SK-N-SH (cell line): ENCODE measurements around the gene TNFRSF18. TPM values are rescaled to one million over a fixed set of nuclear protein-coding genes. Genes with fewer than 3 reads are reported as not detected.

ENCODE experiments used
- CTCF ChIA-PET: fragments of 300-600, 350-600 bp; formaldehyde crosslinking; extraction: SDS; loops from one replicate; lab custom pipeline; 2021; lab: Yijun Ruan, JAX
- POLR2A ChIA-PET: fragments of 350-600 bp; sonication (Branson Sonifier 250); formaldehyde crosslinking; extraction: SDS; loops from one replicate; lab custom pipeline; 2020; ENCODE audit warnings: antibody characterized with exemption, inconsistent platforms; lab: Yijun Ruan, JAX
- DNase-seq: peaks from one replicate; pipeline ENCODE4 v3.0.0; 2012
- H2AFZ ChIP-seq: fragments of 200-600 bp; sonication (generic); 2 replicates; pipeline ENCODE4 v1.8.1; 2016; ENCODE audit warnings: antibody characterized with exemption, mild to moderate bottlenecking, low read depth
- H3F3A ChIP-seq: fragments of 200-600 bp; sonication (generic); replicated peaks from 2 replicates; pipeline ENCODE3; 2016; ENCODE audit warnings: antibody characterized with exemption, mild to moderate bottlenecking; ENCODE audit not compliant: insufficient read depth
- H3K27ac ChIP-seq, 2 experiments: fragments of 200-500 bp in 1 of 2; fragments of 200-600 bp in 1 of 2; sonication (Bioruptor generic) in 1 of 2; sonication (generic), shearing (Covaris generic) in 1 of 2; 2 replicates each; pipeline versions ENCODE4 v1.5.1 to v1.6.1; 2014 to 2016; ENCODE audit warnings: low read depth in 2 of 2, inconsistent platforms in 1 of 2, low read length in 1 of 2, mild to moderate bottlenecking in 1 of 2, mixed read lengths in 1 of 2
- H3K27me3 ChIP-seq: fragments of 200-600 bp; sonication (generic), shearing (Covaris generic); 2 replicates; pipeline ENCODE4 v1.6.1; 2016; ENCODE audit warnings: mixed run types; ENCODE audit not compliant: insufficient read depth
- H3K36me3 ChIP-seq, 2 experiments: fragments of 200-500 bp in 1 of 2; fragments of 200-600 bp in 1 of 2; sonication (Bioruptor generic) in 1 of 2; sonication (generic) in 1 of 2; replicated peaks in 1 of 2; 2 replicates each; pipeline versions ENCODE3 to v1.5.1; 2014 to 2016; ENCODE audit warnings: low read length in 1 of 2, mild to moderate bottlenecking in 1 of 2; ENCODE audit not compliant: insufficient read depth in 2 of 2, control insufficient read depth in 1 of 2
- H3K4me1 ChIP-seq, 2 experiments: fragments of 200-500 bp in 1 of 2; fragments of 200-600 bp in 1 of 2; sonication (Bioruptor generic) in 1 of 2; sonication (generic), shearing (Covaris generic) in 1 of 2; 2 replicates each; pipeline versions ENCODE4 v1.5.1 to v1.6.1; 2014 to 2016; ENCODE audit warnings: low read depth in 1 of 2, low read length in 1 of 2, mixed run types in 1 of 2; ENCODE audit not compliant: insufficient read depth in 2 of 2, control insufficient read depth in 1 of 2
- H3K4me2 ChIP-seq: fragments of 200-600 bp; sonication (generic), shearing (Covaris generic); 2 replicates; pipeline ENCODE4 v1.6.1; 2017; ENCODE audit warnings: mixed run types
- H3K4me3 ChIP-seq, 2 experiments: fragments of 200-500 bp in 1 of 2; fragments of 200-600 bp in 1 of 2; sonication (Bioruptor generic) in 1 of 2; sonication (generic), shearing (Covaris generic) in 1 of 2; 2 replicates each; pipeline versions ENCODE4 v1.5.1 to v1.8.1; 2014 to 2016; ENCODE audit warnings: low read depth in 2 of 2, inconsistent platforms in 1 of 2, low read length in 1 of 2, mild to moderate bottlenecking in 1 of 2, mixed read lengths in 1 of 2, moderate library complexity in 1 of 2
- H3K79me2 ChIP-seq: fragments of 200-600 bp; sonication (generic); 2 replicates; pipeline ENCODE4 v1.8.1; 2017; ENCODE audit warnings: mild to moderate bottlenecking; ENCODE audit not compliant: insufficient read depth
- H3K9ac ChIP-seq: fragments of 200-600 bp; sonication (generic); 2 replicates; pipeline ENCODE4 v1.6.1; 2017; ENCODE audit warnings: mixed run types
- H3K9me2 ChIP-seq: fragments of 200-600 bp; sonication (generic); 2 replicates; pipeline ENCODE4 v1.6.1; 2017; ENCODE audit warnings: mixed run types
- H3K9me3 ChIP-seq: fragments of 200-600 bp; sonication (generic); 2 replicates; pipeline ENCODE4 v1.6.1; 2017; ENCODE audit warnings: mixed run types, mild to moderate bottlenecking, moderate library complexity
- H4K20me1 ChIP-seq: fragments of 200-600 bp; sonication (generic); 2 replicates; pipeline ENCODE4 v1.6.1; 2017; ENCODE audit warnings: mild to moderate bottlenecking, mixed run types; ENCODE audit not compliant: insufficient read depth
- CHD2 ChIP-seq: fragments of 150-350 bp; IDR thresholded peaks from 2 replicates; pipeline ENCODE4 v1.6.1; 2018; ENCODE audit warnings: low read length; ENCODE audit not compliant: partially characterized antibody
- ELF1 ChIP-seq: IDR thresholded peaks from 2 replicates; pipeline ENCODE4 v1.4.0; 2012
- FOXJ3 ChIP-seq: sonication (generic); formaldehyde crosslinking; IDR thresholded peaks from 2 replicates; pipeline ENCODE4 v1.5.1; 2020; ENCODE audit warnings: mild to moderate bottlenecking, missing genetic modification reagents
- FOXM1 ChIP-seq: IDR thresholded peaks from 2 replicates; pipeline ENCODE4 v1.4.0; 2012; ENCODE audit warnings: low read depth, mild to moderate bottlenecking
- GABPA ChIP-seq: IDR thresholded peaks from 2 replicates; pipeline ENCODE4 v1.4.0; 2012; ENCODE audit warnings: low read depth, mild to moderate bottlenecking
- JUND ChIP-seq: IDR thresholded peaks from 2 replicates; pipeline ENCODE4 v1.4.0; 2012
- MEF2A ChIP-seq: IDR thresholded peaks from 2 replicates; pipeline ENCODE4 v1.4.0; 2012; ENCODE audit warnings: low read depth, borderline replicate concordance
- POLR2AphosphoS5 ChIP-seq: IDR thresholded peaks from 2 replicates; pipeline ENCODE4 v1.6.1; 2012; ENCODE audit warnings: low read depth, low read length
- RAD21 ChIP-seq: IDR thresholded peaks from 2 replicates; pipeline ENCODE4 v1.6.1; 2012; ENCODE audit warnings: mild to moderate bottlenecking, low read length
- RCOR1 ChIP-seq: fragments of 150-350 bp; IDR thresholded peaks from 2 replicates; pipeline ENCODE4 v1.6.1; 2017; ENCODE audit warnings: antibody characterized with exemption, low read length
- RXRA ChIP-seq: IDR thresholded peaks from 2 replicates; pipeline ENCODE4 v1.4.0; 2012; ENCODE audit warnings: low read depth, mild to moderate bottlenecking, borderline replicate concordance
- TAF1 ChIP-seq: IDR thresholded peaks from 2 replicates; pipeline ENCODE4 v1.6.1; 2012; ENCODE audit warnings: low read depth, mild to moderate bottlenecking, low read length, moderate library complexity, borderline replicate concordance
- WGBS: methylation state at CpG from one replicate; pipeline ENCODE4 v1.1.6; 2017; ENCODE audit warnings: low lambda C conversion rate; 5-methylcytosine and 5-hydroxymethylcytosine counted together
- polyA plus RNA-seq, 3 experiments: library from polyadenylated mRNA; depleted of rRNA; stranded (reverse); fragments of >200 nt; gene quantifications; 2 replicates each; pipeline ENCODE4 v1.2.3, GENCODE V29; 2012
- TF ChIP-seq, protein P1 (sequence below): IDR thresholded peaks from 2 replicates; pipeline ENCODE4 v1.4.0; 2012; ENCODE audit warnings: low read depth, borderline replicate concordance
- TF ChIP-seq, protein P2 (sequence below): IDR thresholded peaks from 2 replicates; pipeline ENCODE4 v1.6.1; 2012; ENCODE audit warnings: mild to moderate bottlenecking, low read depth, low read length, moderate library complexity
- TF ChIP-seq, protein P3 (sequence below): fragments of 200-600 bp; sonication (generic); IDR thresholded peaks from 2 replicates; pipeline ENCODE4 v1.6.1; 2017; ENCODE audit warnings: antibody characterized with exemption, mild to moderate bottlenecking, moderate library complexity
- TF ChIP-seq, protein P4 (sequence below): IDR thresholded peaks from 2 replicates; pipeline ENCODE4 v1.4.0; 2012; ENCODE audit warnings: low read depth, borderline replicate concordance

Gene TNFRSF18, protein sequence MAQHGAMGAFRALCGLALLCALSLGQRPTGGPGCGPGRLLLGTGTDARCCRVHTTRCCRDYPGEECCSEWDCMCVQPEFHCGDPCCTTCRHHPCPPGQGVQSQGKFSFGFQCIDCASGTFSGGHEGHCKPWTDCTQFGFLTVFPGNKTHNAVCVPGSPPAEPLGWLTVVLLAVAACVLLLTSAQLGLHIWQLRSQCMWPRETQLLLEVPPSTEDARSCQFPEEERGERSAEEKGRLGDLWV
- polyA plus RNA-seq (2012; rRNA removed): 0.05 TPM in 1 of 2 replicates, not detected in the other
- polyA plus RNA-seq (2012; cell fraction: cytosol; rRNA removed): 0.03 and 0.06 TPM in 2 replicates
- polyA plus RNA-seq (2012; cell fraction: nucleus; rRNA removed): 0.41 TPM in 1 of 2 replicates, not detected in the other

DNA sequence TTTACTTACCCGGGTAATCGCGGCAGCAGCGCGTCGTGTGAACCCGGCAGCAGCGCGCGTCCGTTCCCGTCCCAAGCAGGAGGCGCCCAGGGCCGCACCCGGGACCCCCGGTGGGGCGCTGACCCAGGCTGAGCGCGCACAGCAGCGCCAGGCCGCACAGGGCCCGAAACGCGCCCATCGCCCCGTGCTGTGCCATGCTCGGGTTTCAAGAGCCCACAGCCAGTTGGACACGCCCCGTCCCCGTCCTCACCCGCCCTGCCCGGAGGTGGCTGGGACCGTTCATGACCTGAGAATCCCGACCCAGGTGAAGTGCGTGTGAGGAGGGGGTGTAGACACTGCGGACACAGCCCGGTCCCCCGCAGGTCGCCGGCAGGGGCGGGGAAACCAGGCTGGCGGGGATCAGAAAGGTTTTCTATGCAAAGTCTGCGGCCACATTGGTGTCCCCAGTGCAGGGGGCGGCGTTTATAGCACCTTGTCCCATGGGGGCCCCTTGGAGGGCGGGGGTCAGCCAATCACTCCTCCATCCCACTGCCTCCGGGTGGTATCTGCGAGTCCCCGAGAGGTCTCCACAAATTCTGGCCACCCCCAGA is at the start of gene TNFRSF18:
TNFRSF18 (minus strand) TSS at position 217 of the 590 bp plus-strand sequence; CDS start at position 196, 21 bp downstream.
- ChIA-PET POLR2A (no interaction called here), CTCF (interaction anchor here (1.3 to 3.8 kb wide), 2 partner anchors 84 to 174 kb away, joined by 3 to 16 read pairs; no protein-coding TSS in a partner anchor)
- no peaks in the 10 kb centered on the region for H4K20me1 ChIP-seq
- peak; percentile 48 for DNase-seq
- no peak within 1 kb of the TSS for H3K4me2 ChIP-seq
- H3K9ac ChIP-seq: no peak within 1 kb of the TSS
- H3K4me3 ChIP-seq: no peak within 1 kb of the TSS
- H3K36me3 ChIP-seq: no peaks in the 10 kb centered on the region
- no peaks in the 10 kb centered on the region for H3K9me3 ChIP-seq
- H3K79me2 ChIP-seq: no peaks in the 10 kb centered on the region
- no peak within 1 kb of the TSS for H2AFZ ChIP-seq
- 0% methylated on average over 4 of the region's 49 CpGs for WGBS
- peaks cover 7% of the 10 kb centered on the region; the same call in 1 of the 2 replicates for H3K27me3 ChIP-seq
- no peaks in the 10 kb centered on the region for H3K9me2 ChIP-seq
- H3K27ac ChIP-seq: no peak within 1 kb of the TSS
- no peak for TF ChIP-seq RAD21
- no peak for TF ChIP-seq POLR2AphosphoS5
- no peak for TF ChIP-seq ELF1
- TF ChIP-seq, protein P1, sequence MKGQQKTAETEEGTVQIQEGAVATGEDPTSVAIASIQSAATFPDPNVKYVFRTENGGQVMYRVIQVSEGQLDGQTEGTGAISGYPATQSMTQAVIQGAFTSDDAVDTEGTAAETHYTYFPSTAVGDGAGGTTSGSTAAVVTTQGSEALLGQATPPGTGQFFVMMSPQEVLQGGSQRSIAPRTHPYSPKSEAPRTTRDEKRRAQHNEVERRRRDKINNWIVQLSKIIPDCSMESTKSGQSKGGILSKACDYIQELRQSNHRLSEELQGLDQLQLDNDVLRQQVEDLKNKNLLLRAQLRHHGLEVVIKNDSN: no peak
- TF ChIP-seq, protein P2, sequence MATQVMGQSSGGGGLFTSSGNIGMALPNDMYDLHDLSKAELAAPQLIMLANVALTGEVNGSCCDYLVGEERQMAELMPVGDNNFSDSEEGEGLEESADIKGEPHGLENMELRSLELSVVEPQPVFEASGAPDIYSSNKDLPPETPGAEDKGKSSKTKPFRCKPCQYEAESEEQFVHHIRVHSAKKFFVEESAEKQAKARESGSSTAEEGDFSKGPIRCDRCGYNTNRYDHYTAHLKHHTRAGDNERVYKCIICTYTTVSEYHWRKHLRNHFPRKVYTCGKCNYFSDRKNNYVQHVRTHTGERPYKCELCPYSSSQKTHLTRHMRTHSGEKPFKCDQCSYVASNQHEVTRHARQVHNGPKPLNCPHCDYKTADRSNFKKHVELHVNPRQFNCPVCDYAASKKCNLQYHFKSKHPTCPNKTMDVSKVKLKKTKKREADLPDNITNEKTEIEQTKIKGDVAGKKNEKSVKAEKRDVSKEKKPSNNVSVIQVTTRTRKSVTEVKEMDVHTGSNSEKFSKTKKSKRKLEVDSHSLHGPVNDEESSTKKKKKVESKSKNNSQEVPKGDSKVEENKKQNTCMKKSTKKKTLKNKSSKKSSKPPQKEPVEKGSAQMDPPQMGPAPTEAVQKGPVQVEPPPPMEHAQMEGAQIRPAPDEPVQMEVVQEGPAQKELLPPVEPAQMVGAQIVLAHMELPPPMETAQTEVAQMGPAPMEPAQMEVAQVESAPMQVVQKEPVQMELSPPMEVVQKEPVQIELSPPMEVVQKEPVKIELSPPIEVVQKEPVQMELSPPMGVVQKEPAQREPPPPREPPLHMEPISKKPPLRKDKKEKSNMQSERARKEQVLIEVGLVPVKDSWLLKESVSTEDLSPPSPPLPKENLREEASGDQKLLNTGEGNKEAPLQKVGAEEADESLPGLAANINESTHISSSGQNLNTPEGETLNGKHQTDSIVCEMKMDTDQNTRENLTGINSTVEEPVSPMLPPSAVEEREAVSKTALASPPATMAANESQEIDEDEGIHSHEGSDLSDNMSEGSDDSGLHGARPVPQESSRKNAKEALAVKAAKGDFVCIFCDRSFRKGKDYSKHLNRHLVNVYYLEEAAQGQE: no peak
- no peak for TF ChIP-seq FOXM1
- no peak for TF ChIP-seq FOXJ3 (CRISPR knock-in tag)
- TF ChIP-seq, protein P3, sequence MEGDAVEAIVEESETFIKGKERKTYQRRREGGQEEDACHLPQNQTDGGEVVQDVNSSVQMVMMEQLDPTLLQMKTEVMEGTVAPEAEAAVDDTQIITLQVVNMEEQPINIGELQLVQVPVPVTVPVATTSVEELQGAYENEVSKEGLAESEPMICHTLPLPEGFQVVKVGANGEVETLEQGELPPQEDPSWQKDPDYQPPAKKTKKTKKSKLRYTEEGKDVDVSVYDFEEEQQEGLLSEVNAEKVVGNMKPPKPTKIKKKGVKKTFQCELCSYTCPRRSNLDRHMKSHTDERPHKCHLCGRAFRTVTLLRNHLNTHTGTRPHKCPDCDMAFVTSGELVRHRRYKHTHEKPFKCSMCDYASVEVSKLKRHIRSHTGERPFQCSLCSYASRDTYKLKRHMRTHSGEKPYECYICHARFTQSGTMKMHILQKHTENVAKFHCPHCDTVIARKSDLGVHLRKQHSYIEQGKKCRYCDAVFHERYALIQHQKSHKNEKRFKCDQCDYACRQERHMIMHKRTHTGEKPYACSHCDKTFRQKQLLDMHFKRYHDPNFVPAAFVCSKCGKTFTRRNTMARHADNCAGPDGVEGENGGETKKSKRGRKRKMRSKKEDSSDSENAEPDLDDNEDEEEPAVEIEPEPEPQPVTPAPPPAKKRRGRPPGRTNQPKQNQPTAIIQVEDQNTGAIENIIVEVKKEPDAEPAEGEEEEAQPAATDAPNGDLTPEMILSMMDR: no peak
- no peak for TF ChIP-seq JUND
- no peak for TF ChIP-seq CHD2
- TF ChIP-seq, protein P4, sequence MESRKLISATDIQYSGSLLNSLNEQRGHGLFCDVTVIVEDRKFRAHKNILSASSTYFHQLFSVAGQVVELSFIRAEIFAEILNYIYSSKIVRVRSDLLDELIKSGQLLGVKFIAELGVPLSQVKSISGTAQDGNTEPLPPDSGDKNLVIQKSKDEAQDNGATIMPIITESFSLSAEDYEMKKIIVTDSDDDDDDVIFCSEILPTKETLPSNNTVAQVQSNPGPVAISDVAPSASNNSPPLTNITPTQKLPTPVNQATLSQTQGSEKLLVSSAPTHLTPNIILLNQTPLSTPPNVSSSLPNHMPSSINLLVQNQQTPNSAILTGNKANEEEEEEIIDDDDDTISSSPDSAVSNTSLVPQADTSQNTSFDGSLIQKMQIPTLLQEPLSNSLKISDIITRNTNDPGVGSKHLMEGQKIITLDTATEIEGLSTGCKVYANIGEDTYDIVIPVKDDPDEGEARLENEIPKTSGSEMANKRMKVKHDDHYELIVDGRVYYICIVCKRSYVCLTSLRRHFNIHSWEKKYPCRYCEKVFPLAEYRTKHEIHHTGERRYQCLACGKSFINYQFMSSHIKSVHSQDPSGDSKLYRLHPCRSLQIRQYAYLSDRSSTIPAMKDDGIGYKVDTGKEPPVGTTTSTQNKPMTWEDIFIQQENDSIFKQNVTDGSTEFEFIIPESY: no peak
- no peak for TF ChIP-seq TAF1
- no peak for TF ChIP-seq MEF2A
- TF ChIP-seq RCOR1: no peak
- TF ChIP-seq RXRA: no peak
- TF ChIP-seq GABPA: no peak
- TF ChIP-seq, all 33 proteins: peak for 0
- Histone ChIP-seq H3K4me1 (peaks cover 3 to 8% of the 10 kb centered on the region in 2 experiments; a peak in 1 of 4 replicates), H3F3A (no peaks in the 10 kb centered on the region)
